ENCODE measurements around the gene PTCD1.

PTCD1 gene

GRCh38 chr7:99409806-99410205, 28.8 kb downstream of the PTCD1 start:
- DNase-seq (ENCODE audit: low read depth in 1 of 2, low spot score in 1 of 2), result no peak

DNA sequence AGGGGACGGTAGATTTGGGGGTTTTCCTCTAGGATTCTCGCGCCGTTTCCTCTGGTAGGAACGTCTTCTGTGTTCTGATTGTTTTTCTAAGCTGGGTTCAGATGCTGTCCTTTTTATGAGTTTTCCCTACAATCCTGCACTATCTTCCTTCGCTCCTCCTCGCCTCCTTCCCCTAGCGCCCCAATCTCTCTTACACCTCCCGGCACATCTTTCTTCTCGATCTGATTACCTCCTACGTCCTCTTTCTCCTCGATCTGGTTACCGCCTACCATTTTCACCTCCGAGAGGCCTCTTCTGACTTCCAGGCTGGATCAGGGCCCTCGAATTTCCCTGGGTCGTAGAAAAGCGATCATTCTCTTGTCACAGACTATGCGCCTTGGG, 29.4 kb downstream of the PTCD1 start:
- DNase-seq (ENCODE audit: low read depth in 1 of 2, low spot score in 1 of 2), result no peak

DNA sequence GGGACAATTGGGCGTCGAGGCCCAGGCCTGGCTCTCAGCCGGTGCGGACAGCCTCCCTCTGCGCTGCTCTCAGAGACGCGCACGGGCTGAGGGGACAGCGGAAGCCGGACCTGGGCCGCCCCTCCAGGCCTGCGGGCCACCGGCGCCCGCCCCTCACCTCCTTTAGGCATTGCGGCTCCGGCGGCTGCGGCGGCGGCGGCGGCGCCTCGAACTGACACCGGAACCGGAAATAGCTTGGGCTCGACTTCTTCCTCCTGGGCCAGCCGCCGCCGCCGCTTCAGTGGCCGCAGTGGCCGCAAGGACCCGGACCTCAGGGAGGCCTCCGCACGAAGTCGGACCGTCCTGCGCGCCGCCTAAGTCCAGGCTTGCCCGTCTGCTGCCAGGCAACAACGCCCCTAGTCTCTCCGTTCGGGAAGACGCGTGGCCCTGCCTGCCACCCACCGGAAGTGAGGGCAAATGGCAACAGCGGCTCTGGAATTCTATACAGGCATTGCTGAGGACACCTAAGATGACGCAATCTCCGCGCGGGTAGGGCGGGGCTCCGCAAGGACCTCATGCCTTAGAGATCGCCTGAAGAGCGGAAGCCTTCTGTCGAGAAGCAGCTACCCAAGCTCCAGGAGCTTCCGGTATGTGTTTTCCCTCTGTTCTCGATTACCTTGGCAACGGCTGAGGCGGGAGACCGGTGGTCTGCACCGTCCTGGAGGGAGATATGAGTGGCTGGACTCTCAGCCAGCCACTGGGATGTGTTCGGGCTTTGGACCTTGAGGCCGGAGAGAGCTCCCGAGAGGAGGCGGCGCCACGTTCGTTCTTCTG, 30.0 kb downstream of the PTCD1 start, which contains the start of the genes BUD31 and PDAP1:
BUD31 (plus strand) TSS at position 591 of the 813 bp plus-strand sequence. CDS start 2,124 bp downstream, outside the sequence.
PDAP1 (minus strand) TSS at position 219 of the 813 bp plus-strand sequence; CDS start at position 170, 49 bp downstream.
- peak; percentile 91 to 94 for DNase-seq (ENCODE audit: low read depth in 1 of 2, low spot score in 1 of 2)

DNA sequence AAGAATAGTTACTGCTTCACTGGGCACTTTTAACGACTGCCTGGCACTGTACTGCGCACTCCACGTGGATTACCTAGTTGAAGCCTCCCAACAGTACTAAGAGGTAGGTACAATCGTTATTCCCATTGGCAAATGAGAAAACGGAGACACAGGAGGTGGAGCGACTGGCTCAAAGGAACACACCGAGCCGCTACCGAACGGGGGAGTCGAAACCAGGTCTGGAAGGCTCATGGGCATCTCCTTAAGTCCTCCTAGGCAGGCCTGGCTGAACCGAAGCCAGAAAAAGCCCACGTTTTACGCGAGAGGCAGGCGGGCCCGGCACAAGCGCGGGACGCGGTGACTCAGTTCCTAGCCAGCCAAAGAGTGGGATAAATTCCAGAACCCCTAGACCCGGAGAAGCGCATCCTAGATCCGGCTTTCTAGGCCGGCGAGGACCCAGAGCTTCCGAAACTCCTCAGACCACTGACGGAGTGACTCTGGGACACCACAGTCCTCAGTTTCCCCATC, 30.7 kb downstream of the PTCD1 start:
- DNase-seq (ENCODE audit: low read depth in 1 of 2, low spot score in 1 of 2), result peak in 1 of 2 donors; percentile 21

- DNase-seq (ENCODE audit: low read depth in 1 of 2, low spot score in 1 of 2), result no peak
Observed at GRCh38 chr7:99406557-99406956, 32.0 kb downstream of the PTCD1 start.

DNA sequence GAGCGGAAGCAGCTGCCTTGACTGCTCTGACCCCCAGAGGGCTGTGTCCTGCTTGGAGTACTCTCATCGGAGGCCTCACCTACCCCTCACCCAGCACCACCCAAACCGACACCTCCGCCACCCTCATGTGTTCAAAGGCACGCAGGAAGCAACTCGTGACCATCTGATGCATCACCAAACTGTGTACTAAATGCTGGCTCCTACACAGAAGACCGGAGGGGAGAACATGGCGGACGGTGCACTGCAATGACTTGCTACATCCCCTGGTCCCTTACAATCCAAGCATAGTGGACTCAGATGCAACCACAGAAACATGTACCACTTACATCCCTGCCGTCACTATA, 33.6 kb downstream of the PTCD1 start:
- DNase-seq (ENCODE audit: low read depth in 1 of 2, low spot score in 1 of 2), result no peak

DNA sequence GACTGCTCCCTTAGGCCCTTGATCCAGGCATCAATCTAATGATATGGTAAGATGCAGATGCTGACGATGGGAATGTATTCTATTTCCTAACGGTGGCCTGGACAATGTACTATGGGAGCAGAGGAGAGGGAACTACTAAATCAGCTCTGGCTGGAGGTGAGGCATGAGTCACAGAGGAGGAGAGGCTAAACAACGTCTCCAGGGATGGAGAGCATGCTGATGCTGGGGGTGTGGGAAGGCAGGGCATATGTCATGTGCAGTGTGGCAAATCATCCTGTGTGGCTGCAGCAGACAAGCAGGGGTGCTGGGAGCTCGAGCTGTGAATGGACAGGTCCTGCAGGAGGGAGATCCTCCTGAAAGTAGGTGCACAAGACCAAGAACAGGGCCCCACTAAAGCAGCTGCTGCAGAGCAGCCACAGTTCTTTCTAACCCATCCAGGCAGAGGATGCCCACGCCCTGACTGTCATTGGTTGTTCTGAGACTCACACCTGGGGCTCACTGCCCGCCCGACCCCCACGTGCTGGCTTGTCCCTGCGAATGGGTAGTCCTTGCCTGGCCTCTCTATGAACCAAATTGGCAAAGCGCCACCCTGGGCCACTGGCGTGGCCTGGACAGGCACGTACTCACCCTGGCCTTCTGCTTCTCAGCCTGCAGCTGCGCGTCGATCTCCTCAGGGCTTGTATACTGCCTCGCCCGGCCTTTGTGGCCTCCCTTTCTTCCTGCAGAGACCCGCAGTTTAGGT, 34.2 kb downstream of the PTCD1 start:
- no peak for DNase-seq (ENCODE audit: low read depth in 1 of 2, low spot score in 1 of 2)

DNA sequence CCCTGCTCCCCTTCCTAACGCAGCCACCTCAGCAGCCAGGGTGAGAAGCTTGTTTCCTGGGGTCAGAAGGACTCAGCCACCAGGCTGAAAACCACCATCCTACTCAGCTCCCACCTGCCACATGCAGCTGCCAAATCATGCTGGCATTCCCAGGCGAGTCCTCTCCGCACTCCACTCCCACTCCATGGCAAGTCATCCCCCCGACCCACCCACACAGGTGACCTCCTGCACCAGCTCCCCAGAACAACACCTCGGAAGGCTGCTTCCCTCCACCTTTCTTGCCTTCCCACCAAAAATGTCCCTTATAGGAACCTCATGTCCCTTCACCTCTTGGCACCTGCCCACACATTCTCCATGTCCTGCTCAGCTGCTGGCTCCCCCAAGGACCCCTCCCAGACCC, 34.8 kb downstream of the PTCD1 start:
- no peak for DNase-seq (ENCODE audit: low read depth in 1 of 2, low spot score in 1 of 2)

DNA sequence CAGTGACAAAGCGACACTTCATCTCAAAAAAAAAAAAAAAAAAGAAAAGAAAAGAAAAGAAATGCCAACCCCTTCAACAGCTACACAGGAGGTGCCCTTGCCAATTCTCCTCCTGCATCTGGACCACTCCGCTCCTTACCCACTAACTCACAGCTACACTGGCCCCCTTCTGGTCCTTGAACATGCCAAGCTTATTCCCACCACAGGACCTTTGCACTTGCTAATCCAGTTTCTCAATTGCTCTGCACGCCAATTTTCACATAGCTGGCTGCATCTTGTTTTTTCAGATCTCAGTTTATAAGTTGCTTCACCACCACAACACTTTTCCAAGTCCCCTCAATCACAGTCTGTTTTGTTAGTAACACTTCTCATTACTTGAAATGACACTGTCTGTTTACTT, 35.7 kb downstream of the PTCD1 start:
- no peak for DNase-seq (ENCODE audit: low read depth in 1 of 2, low spot score in 1 of 2)

DNA sequence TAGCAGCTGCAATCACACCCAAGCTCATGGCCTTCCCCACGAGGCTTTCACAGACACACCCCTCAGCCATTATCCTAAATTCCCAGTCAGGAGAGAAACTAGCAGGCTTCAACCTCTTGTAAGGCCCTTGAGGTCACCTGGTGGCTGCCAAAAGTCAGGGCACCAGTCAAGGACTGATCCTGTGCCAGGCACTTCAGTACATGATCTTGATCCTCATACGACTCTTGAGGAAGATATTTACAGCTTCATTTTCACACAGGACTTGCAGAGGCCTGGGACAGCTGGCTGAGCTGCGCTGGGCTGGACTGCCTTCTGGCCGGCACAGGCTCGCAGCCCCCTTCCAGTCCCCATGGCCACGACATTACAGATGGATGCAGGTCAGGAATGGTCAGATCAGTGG, 39.0 kb downstream of the PTCD1 start:
- no peak for DNase-seq (ENCODE audit: low read depth in 1 of 2, low spot score in 1 of 2)

DNA sequence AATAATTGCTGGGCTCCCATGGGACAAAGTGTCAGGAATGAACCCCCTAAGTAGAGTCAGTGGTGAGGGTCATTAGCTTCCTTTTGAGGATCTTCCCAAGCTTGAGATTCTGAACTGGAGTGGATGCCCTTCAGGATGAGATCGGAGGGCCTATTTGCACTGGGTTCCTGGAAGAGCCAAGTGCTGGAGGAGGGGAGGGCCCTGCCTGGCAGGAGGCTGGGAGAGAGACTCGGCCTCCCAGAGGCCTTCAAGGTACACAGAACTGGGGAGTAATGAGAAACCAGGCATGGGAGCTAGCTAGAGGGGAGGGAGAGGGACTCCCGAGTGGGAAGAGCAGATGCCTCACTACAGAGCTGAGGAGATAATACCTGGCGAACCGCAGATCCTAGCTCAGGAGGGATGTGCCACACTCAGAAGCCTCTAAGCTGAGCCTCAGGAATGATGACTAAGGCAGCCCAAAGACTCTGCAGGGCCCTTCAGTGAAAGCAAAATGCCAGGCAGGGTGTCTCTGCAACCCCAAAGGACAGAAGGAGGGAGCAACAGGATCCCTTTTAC, 39.6 kb downstream of the PTCD1 start:
- DNase-seq (ENCODE audit: low read depth in 1 of 2, low spot score in 1 of 2), result no peak

- no peak for DNase-seq (ENCODE audit: low read depth in 1 of 2, low spot score in 1 of 2)
Observed at GRCh38 chr7:99397297-99397983, 41.2 kb downstream of the PTCD1 start.

- DNase-seq (ENCODE audit: low read depth in 1 of 2, low spot score in 1 of 2), result no peak
Observed at GRCh38 chr7:99396418-99397296, 41.9 kb downstream of the PTCD1 start.

GRCh38 chr7:99395616-99396327, 42.8 kb downstream of the PTCD1 start:
- DNase-seq (ENCODE audit: low read depth in 1 of 2, low spot score in 1 of 2), result no peak

DNA sequence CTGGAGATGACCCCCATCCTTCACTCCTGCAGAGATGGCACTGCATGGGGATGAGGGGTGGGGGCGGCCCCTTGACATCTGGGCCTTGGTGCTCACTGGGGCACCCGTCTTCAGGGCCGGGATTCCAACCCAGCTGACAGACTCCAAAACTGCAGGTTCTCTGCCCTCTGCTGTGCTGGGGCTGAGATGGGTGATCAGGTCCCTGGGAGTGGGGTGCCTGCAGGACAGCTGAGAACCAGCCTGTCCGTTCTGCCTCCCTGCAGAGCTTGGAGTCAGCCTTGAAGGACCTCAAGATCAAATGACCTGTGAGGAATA, 44.5 kb downstream of the PTCD1 start:
- no peak for DNase-seq (ENCODE audit: low read depth in 1 of 2, low spot score in 1 of 2)

DNA sequence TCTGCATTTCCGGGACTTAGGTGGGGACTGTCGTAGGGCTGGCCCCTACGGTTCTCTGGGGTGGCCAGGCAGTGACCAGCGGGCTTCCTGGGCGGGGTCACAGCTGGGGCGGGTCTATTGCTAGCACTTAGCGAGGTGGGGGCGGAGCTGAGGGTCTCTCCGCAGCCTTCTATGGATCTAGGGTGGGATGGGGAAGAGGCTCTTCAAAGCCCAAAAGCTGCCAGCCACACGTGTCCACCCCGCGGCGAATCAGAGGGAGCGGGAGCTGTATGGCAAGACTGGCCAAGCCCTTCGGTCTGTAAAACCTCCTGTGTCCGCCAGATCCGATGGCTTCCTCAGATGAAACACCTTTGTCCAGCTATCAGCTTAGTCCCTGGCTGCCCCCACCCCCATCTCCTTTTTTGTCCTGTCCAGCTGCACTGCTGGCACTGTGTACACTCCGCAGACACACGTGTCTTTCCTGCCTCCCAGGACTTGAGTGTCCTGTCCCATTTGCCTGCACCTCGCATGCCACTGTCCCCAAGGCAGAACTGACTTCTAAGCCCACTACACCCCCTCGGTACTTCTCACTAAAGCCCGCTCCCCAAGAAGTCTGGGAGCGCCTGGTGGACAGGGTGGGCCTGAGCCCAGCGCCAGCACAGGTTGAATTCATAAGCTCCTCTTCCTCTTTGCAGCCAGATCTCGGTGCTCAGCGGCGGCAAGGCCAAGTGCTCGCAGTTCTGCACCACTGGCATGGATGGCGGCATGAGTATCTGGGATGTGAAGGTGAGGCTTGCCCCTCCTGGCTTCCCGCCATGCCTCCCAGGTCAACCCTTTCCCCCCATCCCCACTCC, 45.0 kb downstream of the PTCD1 start:
- no peak for DNase-seq (ENCODE audit: low read depth in 1 of 2, low spot score in 1 of 2)

DNA sequence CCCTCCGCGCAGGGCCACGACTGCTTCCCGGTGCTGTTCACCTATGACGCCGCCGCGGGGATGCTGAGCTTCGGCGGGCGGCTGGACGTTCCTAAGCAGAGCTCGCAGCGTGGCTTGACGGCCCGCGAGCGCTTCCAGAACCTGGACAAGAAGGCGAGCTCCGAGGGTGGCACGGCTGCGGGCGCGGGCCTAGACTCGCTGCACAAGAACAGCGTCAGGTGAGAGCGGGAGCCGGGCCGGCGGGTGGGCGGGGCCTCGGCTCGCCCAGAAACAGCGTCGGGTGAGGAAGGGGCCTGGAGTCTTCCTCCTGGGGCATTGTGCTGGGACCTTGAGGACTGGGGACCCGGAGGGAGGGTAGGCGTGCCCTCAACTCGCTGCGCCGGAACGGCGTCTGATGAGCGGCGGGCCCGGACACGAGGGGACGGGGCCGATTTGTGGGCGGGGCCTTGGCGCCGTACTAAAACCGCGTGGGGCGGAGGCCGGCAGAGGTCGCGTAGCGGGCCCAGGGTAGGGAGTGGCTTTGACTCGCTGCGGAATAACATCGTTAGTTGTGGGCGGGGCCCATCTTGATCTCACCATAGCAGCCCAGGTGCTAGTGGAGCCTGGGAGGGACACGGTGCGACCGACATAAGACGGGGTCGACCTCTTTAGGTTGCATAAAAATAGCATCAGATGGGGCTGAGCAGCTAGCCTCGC, 45.8 kb downstream of the PTCD1 start:
- DNase-seq (ENCODE audit: low read depth in 1 of 2, low spot score in 1 of 2), result peak; percentile 57 to 60

DNA sequence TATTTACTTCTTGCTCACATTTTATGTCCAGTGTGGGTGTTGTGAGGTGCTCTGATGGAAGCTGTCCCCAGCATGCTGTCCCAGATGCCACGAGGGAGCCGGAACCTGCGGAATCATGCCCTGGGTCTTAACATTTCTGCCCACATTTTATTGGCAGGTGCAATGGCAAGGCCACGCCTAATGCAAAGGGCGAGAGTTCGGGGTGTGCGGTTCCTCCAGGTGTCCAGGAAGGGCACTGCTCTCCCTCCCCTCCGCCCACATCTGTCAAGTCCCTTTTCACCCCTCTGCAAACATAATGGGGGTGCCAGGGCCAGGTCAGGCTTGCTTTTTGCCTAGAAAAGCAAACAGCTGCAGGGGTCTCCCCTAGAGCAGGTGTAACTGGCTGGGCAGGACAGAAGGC, 46.6 kb downstream of the PTCD1 start:
- no peak for DNase-seq (ENCODE audit: low read depth in 1 of 2, low spot score in 1 of 2)
